Ishikawa (cell line): Measurements from ENCODE around the gene MTFP1.

Experiments
- NFIC ChIP-seq: IDR thresholded peaks from 2 replicates; pipeline ENCODE4 v1.6.1; 2012
- RAD21 ChIP-seq: IDR thresholded peaks from 2 replicates; pipeline ENCODE4 v1.6.1; 2012; ENCODE audit warnings: low read depth
- TEAD4 ChIP-seq: IDR thresholded peaks from 2 replicates; pipeline ENCODE4 v1.6.1; 2012
- TF ChIP-seq, protein P1 (sequence below): IDR thresholded peaks from 2 replicates; pipeline ENCODE4 v1.6.1; 2012
- TF ChIP-seq, protein P2 (sequence below): IDR thresholded peaks from 2 replicates; pipeline ENCODE4 v1.6.1; 2012
- TF ChIP-seq, protein P3 (sequence below): IDR thresholded peaks from 2 replicates; pipeline ENCODE4 v1.6.1; 2012; ENCODE audit warnings: low read depth, mild to moderate bottlenecking

DNA sequence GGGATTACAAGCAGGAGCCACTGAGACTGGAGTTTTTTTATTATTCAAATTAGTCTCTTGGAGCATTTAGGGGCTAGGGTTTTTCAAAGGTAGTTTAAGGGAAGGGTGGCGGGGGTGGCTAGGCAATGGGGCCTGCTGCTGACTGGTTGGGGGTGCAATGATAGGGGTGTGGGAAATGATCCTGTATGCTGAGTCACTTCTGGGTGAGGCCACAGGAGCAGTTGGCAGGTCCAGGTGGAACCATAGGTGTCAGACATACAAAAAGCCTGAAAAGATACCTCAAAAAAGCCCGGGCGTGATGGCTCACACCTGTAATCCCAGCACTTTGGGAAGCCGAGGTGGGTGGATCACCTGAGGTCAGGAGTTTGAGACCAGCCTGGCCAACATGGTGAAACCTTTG, 13.7 kb downstream of the MTFP1 start:
- TF ChIP-seq RAD21 (no peak), TEAD4 (no peak), NFIC (no peak)
- TF ChIP-seq, protein P1, sequence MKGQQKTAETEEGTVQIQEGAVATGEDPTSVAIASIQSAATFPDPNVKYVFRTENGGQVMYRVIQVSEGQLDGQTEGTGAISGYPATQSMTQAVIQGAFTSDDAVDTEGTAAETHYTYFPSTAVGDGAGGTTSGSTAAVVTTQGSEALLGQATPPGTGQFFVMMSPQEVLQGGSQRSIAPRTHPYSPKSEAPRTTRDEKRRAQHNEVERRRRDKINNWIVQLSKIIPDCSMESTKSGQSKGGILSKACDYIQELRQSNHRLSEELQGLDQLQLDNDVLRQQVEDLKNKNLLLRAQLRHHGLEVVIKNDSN: no peak
- TF ChIP-seq, protein P2, sequence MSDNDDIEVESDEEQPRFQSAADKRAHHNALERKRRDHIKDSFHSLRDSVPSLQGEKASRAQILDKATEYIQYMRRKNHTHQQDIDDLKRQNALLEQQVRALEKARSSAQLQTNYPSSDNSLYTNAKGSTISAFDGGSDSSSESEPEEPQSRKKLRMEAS: no peak
- TF ChIP-seq, protein P3, sequence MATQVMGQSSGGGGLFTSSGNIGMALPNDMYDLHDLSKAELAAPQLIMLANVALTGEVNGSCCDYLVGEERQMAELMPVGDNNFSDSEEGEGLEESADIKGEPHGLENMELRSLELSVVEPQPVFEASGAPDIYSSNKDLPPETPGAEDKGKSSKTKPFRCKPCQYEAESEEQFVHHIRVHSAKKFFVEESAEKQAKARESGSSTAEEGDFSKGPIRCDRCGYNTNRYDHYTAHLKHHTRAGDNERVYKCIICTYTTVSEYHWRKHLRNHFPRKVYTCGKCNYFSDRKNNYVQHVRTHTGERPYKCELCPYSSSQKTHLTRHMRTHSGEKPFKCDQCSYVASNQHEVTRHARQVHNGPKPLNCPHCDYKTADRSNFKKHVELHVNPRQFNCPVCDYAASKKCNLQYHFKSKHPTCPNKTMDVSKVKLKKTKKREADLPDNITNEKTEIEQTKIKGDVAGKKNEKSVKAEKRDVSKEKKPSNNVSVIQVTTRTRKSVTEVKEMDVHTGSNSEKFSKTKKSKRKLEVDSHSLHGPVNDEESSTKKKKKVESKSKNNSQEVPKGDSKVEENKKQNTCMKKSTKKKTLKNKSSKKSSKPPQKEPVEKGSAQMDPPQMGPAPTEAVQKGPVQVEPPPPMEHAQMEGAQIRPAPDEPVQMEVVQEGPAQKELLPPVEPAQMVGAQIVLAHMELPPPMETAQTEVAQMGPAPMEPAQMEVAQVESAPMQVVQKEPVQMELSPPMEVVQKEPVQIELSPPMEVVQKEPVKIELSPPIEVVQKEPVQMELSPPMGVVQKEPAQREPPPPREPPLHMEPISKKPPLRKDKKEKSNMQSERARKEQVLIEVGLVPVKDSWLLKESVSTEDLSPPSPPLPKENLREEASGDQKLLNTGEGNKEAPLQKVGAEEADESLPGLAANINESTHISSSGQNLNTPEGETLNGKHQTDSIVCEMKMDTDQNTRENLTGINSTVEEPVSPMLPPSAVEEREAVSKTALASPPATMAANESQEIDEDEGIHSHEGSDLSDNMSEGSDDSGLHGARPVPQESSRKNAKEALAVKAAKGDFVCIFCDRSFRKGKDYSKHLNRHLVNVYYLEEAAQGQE: no peak
